GM21515 (cell line): ENCODE measurements around the gene SMAD3.
"Not testable (repeated sequence)": the region's sequence is repeated elsewhere in the genome, so short reads cannot be mapped to it uniquely, and the experiment has no call there.

Experiments
- ATAC-seq: cut with Tn5 transposase; IDR thresholded peaks from one replicate; pipeline ENCODE4 v1.9.1; 2021; ENCODE audit not compliant: unreplicated experiment

The SMAD3 gene

GRCh38 chr15:67138891-67139855, 73.8 kb downstream of the SMAD3 start:
- no peak for ATAC-seq

- no peak for ATAC-seq
Measured at GRCh38 chr15:67140078-67140833, 74.9 kb downstream of the SMAD3 start.

- ATAC-seq = no peak
Measured at GRCh38 chr15:67142092-67142766, 76.8 kb downstream of the SMAD3 start.

- ATAC-seq = no peak
Measured at GRCh38 chr15:67142767-67143100, 77.3 kb downstream of the SMAD3 start.

GRCh38 chr15:67143646-67144045, 78.2 kb downstream of the SMAD3 start:
- ATAC-seq = no peak

GRCh38 chr15:67144609-67145311, 79.4 kb downstream of the SMAD3 start:
- ATAC-seq = no peak

- ATAC-seq = no peak
Measured at GRCh38 chr15:67145312-67145610, 79.9 kb downstream of the SMAD3 start.

- no peak for ATAC-seq
Measured at GRCh38 chr15:67145710-67146109, 80.3 kb downstream of the SMAD3 start.

- no peak for ATAC-seq
Measured at GRCh38 chr15:67146234-67146633, 80.8 kb downstream of the SMAD3 start.

- ATAC-seq = no peak
Measured at GRCh38 chr15:67146875-67147381, 81.5 kb downstream of the SMAD3 start.

- ATAC-seq = no peak
Measured at GRCh38 chr15:67147396-67147949, 82.1 kb downstream of the SMAD3 start.

- no peak for ATAC-seq
Measured at GRCh38 chr15:67148196-67148701, 82.8 kb downstream of the SMAD3 start.

GRCh38 chr15:67149068-67149772, 83.8 kb downstream of the SMAD3 start:
- no peak for ATAC-seq

- no peak for ATAC-seq
Measured at GRCh38 chr15:67149773-67150022, 84.3 kb downstream of the SMAD3 start.

GRCh38 chr15:67150023-67150860, 84.8 kb downstream of the SMAD3 start:
- no peak for ATAC-seq

- ATAC-seq = no peak
Measured at GRCh38 chr15:67152429-67152828, 87.0 kb downstream of the SMAD3 start.

GRCh38 chr15:67153044-67153443, 87.6 kb downstream of the SMAD3 start:
- ATAC-seq = not testable (repeated sequence)

- ATAC-seq = no peak
Measured at GRCh38 chr15:67154249-67154648, 88.8 kb downstream of the SMAD3 start.

GRCh38 chr15:67156426-67156825, 91.0 kb downstream of the SMAD3 start:
- no peak for ATAC-seq
